NCI-H226 (cell line): ENCODE results near the gene BRD2.
A peak's percentile ranks its signal among the peaks of the same experiment; 100 is the strongest.

ENCODE experiments used
- DNase-seq: peaks from one replicate; pipeline ENCODE4 v3.0.0-alpha.2; 2015

Gene BRD2

GRCh38 chr6:32950010-32950409, 18.4 kb upstream of the BRD2 start:
- DNase-seq: no peak

GRCh38 chr6:32950449-32950848, 17.9 kb upstream of the BRD2 start:
- DNase-seq: no peak

GRCh38 chr6:32952817-32953739, 15.3 kb upstream of the BRD2 start, which contains the start of gene HLA-DMA:
Gene HLA-DMA, minus strand, starts transcription at chr6:32953097. Its CDS starts 61 bp downstream, at chr6:32953036.
- DNase-seq: peak; percentile 92

GRCh38 chr6:32953775-32954174, 14.6 kb upstream of the BRD2 start:
- no peak for DNase-seq

GRCh38 chr6:32954267-32954666, 14.1 kb upstream of the BRD2 start:
- no peak for DNase-seq

GRCh38 chr6:32954986-32955802, 13.2 kb upstream of the BRD2 start:
- DNase-seq: no peak

GRCh38 chr6:32956176-32956575, 12.2 kb upstream of the BRD2 start:
- DNase-seq: no peak

- no peak for DNase-seq
Observed at GRCh38 chr6:32960563-32960962, 7.8 kb upstream of the BRD2 start.

GRCh38 chr6:32962213-32962826, 6.1 kb upstream of the BRD2 start:
- no peak for DNase-seq

- DNase-seq: no peak
Observed at GRCh38 chr6:32963866-32964265, 4.5 kb upstream of the BRD2 start.

- no peak for DNase-seq
Observed at GRCh38 chr6:32964776-32965175, 3.6 kb upstream of the BRD2 start.

- peak; percentile 66 for DNase-seq
Observed at GRCh38 chr6:32967151-32968091, 973 bp upstream of the BRD2 start.

GRCh38 chr6:32968867-32969684, 682 bp downstream of the BRD2 start:
- peak; percentile 93 for DNase-seq

GRCh38 chr6:32969685-32970412, 1.5 kb downstream of the BRD2 start:
- peak; percentile 95 for DNase-seq

GRCh38 chr6:32970413-32971241, 2.2 kb downstream of the BRD2 start:
- DNase-seq: peak; percentile 85

- no peak for DNase-seq
Observed at GRCh38 chr6:32971242-32971580, 2.8 kb downstream of the BRD2 start.

GRCh38 chr6:32971581-32972352, 3.4 kb downstream of the BRD2 start:
- DNase-seq: peak; percentile 100

- peak; percentile 15 for DNase-seq
Observed at GRCh38 chr6:32972353-32973143, 4.2 kb downstream of the BRD2 start.
